ENCODE data around the gene PRDM11. TPM values are rescaled to one million over a fixed set of nuclear protein-coding genes. Genes with fewer than 3 reads are reported as not detected.
"Not testable (repeated sequence)": the region's sequence is repeated elsewhere in the genome, so short reads cannot be mapped to it uniquely, and the experiment has no call there.

The PRDM11 gene
- total RNA-seq, 4 donors from 2014 or later: 26.4 to 57.2 (median 29.6) TPM

DNA sequence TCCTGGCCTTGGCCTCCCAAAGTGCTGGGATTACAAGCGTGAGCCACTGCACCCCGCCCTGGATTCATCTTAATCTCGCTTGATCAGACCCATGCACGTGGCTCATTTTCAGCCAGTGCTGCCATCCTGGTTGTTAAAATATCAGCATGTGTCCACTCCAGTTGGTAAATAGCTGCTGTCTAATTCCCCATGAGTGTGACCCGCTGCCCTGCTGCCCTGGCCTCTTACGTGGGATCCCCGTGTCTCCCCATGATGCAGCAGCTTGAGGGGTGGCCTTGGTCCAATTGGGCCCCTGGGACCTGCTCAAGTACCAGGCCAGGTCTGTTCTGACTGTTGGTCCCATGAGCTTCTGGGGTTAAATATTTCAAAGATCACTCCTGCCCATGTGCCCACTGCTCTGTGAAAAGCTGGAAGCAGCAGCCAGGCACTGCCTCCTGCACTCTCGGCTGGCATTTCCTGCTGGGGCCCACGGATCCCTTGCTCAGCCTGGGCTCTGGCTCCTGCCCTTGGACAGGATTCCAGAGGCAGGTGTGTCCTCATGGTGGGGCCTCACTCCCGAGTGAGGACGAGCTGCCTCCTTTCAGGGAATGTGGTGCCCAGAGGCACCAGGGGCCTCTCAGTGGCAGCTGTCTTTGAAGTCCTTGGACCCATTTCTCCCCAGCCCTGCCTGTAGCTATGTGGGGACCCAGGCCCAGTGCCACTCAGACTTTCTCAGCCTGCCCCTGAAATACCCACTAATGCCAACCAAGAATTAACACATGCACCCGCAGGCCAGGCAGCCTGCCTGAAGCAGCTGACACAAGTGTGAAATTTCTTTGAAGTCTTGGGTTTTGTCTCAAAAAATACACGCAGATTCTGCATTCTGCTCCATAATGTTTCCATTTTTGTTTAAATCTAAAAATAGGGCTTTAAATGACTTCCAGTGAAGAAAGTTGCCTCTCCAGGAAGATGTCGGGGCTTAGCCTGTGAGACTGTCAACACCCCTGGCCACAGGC lies 38.1 kb upstream of the PRDM11 start:
- ATAC-seq: no peak
- no peak overlapping the region for H3K4me3 ChIP-seq
- H3K36me3 ChIP-seq: no peaks in the 10 kb centered on the region
- H3K27me3 ChIP-seq: peaks cover 27% of the 10 kb centered on the region
- TF ChIP-seq POLR2A (IDR thresholded peaks at IDR 0.05): no peak
- no peak for TF ChIP-seq EP300 (IDR thresholded peaks at IDR 0.05)
- TF ChIP-seq, protein P1, sequence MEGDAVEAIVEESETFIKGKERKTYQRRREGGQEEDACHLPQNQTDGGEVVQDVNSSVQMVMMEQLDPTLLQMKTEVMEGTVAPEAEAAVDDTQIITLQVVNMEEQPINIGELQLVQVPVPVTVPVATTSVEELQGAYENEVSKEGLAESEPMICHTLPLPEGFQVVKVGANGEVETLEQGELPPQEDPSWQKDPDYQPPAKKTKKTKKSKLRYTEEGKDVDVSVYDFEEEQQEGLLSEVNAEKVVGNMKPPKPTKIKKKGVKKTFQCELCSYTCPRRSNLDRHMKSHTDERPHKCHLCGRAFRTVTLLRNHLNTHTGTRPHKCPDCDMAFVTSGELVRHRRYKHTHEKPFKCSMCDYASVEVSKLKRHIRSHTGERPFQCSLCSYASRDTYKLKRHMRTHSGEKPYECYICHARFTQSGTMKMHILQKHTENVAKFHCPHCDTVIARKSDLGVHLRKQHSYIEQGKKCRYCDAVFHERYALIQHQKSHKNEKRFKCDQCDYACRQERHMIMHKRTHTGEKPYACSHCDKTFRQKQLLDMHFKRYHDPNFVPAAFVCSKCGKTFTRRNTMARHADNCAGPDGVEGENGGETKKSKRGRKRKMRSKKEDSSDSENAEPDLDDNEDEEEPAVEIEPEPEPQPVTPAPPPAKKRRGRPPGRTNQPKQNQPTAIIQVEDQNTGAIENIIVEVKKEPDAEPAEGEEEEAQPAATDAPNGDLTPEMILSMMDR (IDR thresholded peaks at IDR 0.05): no peak
- no peak for TF ChIP-seq POLR2AphosphoS5 (IDR thresholded peaks at IDR 0.05)
- WGBS, 2 donors (ENCODE audit: low coverage in 1 of 2): 83 to 90% methylated on average over 2 to 9 of the region's 14 CpGs
- H3K9me3 ChIP-seq: no peaks in the 10 kb centered on the region
- peaks cover 0 to under 1% (median 0%) of the 10 kb centered on the region in 3 donors for H3K4me1 ChIP-seq
- no peak overlapping the region for H3K27ac ChIP-seq

DNA sequence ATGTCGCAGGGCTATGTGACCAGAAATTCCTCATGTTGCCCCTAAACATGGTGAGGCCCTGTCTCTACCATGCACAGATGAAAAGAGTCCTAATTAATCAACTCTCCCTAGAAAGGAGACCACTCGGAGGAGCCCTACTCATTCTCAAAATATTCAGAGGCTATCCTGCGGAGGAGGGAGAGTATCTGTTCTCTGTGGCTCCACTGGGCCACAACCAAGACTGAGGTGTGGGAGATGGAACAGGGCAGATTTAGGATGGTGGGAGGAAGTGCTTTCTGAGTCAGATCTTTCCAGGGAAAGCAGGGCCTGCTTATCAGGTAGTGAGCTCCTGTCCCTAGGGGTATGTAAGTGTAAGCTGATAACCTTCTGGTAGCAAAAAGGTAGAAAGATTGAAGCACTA lies 37.0 kb upstream of the PRDM11 start:
- Histone ChIP-seq H3K27ac (no peak overlapping the region), H3K4me3 (no peak overlapping the region), H3K4me1 (no peaks in the 10 kb centered on the region), H3K36me3 (no peaks in the 10 kb centered on the region), H3K9me3 (no peaks in the 10 kb centered on the region), H3K27me3 (peaks cover 32% of the 10 kb centered on the region)
- 10 to 100% methylated on average over 1 to 2 of the region's 3 CpGs for WGBS, 2 donors (ENCODE audit: low coverage in 1 of 2)
- no peak for ATAC-seq
- TF ChIP-seq, protein P1 (IDR thresholded peaks at IDR 0.05): no peak
- TF ChIP-seq EP300 (IDR thresholded peaks at IDR 0.05): no peak
- TF ChIP-seq POLR2AphosphoS5 (IDR thresholded peaks at IDR 0.05): no peak
- TF ChIP-seq POLR2A (IDR thresholded peaks at IDR 0.05): no peak

DNA sequence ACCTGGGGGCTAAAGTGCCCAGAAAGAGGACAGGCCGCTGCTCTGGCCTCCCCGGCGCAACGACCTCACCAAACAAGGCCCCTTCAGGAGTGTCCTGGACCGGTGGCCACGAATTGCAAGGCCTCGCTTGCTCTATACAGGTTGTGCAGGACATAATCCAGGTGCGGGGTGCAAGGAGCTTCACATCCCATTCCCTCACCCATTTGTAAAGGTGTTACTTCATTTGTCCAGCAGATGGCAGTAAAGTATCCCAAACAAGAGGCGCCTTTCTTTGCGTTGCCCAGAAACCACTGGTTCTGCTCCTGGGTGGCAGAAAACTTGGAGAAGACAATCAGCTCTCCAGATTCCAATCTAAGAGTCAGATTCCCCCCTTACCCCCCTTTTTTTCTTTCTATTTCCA lies 35.9 kb upstream of the PRDM11 start:
- TF ChIP-seq POLR2AphosphoS5 (IDR thresholded peaks at IDR 0.05) (no peak), EP300 (IDR thresholded peaks at IDR 0.05) (no peak), POLR2A (IDR thresholded peaks at IDR 0.05) (no peak)
- TF ChIP-seq, protein P1 (IDR thresholded peaks at IDR 0.05): peak; percentile 66 to 89 (median 87)
- peak; percentile 56 for ATAC-seq
- no peaks in the 10 kb centered on the region for H3K4me1 ChIP-seq
- 0 to 2% methylated on average over 6 of the region's 10 CpGs for WGBS, 2 donors (ENCODE audit: low coverage in 1 of 2)
- H3K27ac ChIP-seq: no peak overlapping the region
- H3K4me3 ChIP-seq: no peak overlapping the region
- H3K27me3 ChIP-seq: peaks cover 37% of the 10 kb centered on the region
- H3K36me3 ChIP-seq: no peaks in the 10 kb centered on the region
- no peaks in the 10 kb centered on the region for H3K9me3 ChIP-seq

DNA sequence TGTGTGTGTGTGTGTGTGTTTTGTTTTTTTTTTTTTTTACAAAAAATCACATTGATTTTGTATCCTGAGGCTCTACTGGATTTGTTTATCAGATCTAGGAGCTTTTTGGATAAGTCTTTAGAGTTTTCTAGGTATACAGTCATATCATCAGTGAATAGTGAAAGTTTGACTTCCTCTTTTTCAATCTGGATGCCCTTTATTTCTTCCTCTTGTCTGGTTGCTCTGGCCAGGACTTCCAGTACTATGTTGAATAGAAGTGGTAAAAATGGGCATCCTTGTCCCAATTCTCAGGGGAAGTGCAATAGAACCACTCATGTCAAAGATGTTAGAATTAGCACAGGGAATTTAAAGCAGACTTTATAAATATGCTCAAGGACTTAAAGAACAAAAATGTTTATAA lies 32.6 kb upstream of the PRDM11 start:
- Histone ChIP-seq H3K27ac (no peak overlapping the region), H3K27me3 (peaks cover 42% of the 10 kb centered on the region), H3K4me1 (no peaks in the 10 kb centered on the region), H3K9me3 (no peaks in the 10 kb centered on the region), H3K4me3 (no peak overlapping the region), H3K36me3 (no peaks in the 10 kb centered on the region)
- TF ChIP-seq POLR2A (IDR thresholded peaks at IDR 0.05) (no peak), EP300 (IDR thresholded peaks at IDR 0.05) (no peak), POLR2AphosphoS5 (IDR thresholded peaks at IDR 0.05) (no peak)
- TF ChIP-seq, protein P1 (IDR thresholded peaks at IDR 0.05): no peak
- no peak for ATAC-seq

DNA sequence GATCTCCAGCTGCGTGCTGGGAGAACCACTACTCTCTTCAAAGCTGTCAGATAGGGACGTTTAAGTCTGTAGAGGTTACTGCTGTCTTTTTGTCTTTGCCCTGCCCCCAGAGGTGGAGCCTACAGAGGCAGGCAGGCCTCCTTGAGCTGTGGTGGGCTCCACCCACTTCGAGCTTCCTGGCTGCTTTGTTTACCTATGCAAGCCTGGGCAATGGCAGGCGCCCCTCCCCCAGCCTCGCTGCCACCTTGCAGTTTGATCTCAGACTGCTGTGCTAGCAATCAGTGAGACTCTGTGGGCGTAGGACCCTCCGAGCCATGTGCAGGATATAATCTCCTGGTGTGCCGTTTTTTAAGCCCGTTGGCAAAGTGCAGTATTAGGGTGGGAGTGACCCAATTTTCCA lies 18.6 kb upstream of the PRDM11 start:
- not testable (repeated sequence) for H3K4me1 ChIP-seq, H3K4me3 ChIP-seq, H3K27ac ChIP-seq, H3K36me3 ChIP-seq, ATAC-seq, H3K9me3 ChIP-seq
- 83% methylated on average over 6 of the region's 9 CpGs; no CpG with 5 or more reads in 1 of the 2 donors for WGBS, 2 donors (ENCODE audit: low coverage in 1 of 2)
- H3K27me3 ChIP-seq: peaks cover 22% of the 10 kb centered on the region
